Bronchial epithelial cell (primary cell): ENCODE data around the gene C20orf202. TPM values are rescaled to one million over a fixed set of nuclear protein-coding genes. Genes with fewer than 3 reads are reported as not detected.

Experiments
- DNase-seq: peaks from one replicate; pipeline ENCODE4 v3.0.0-alpha.2; 2010; ENCODE audit warnings: low read depth
- FAIRE-seq: peaks from 2 replicates; lab custom pipeline; 2011; peaks lifted over from hg19 to GRCh38; lab: Jason Lieb, UNC
- H3K27me3 ChIP-seq: 2 replicates; pipeline ENCODE4 v1.5.1; 2011; ENCODE audit warnings: low read length; ENCODE audit not compliant: control insufficient read depth, insufficient read depth
- H3K36me3 ChIP-seq: 2 replicates; pipeline ENCODE4 v1.5.1; 2011; ENCODE audit warnings: low read length; ENCODE audit not compliant: control insufficient read depth, insufficient read depth
- H3K4me3 ChIP-seq: 2 replicates; pipeline ENCODE4 v1.5.1; 2011; ENCODE audit warnings: mild to moderate bottlenecking, low read depth, low read length, control low read depth
- CTCF ChIP-seq: IDR thresholded peaks from 2 replicates; pipeline ENCODE4 v1.5.1; 2011; ENCODE audit warnings: mild to moderate bottlenecking, moderate library complexity, low read length, control low read depth, inconsistent platforms; ENCODE audit not compliant: insufficient read depth, severe bottlenecking
- total RNA-seq: library from RNA; depleted of rRNA; stranded (reverse); fragments of >200 nt; gene quantifications from 2 replicates; pipeline ENCODE4 v1.2.1, GENCODE V29; 2014

Gene C20orf202
- total RNA-seq, 1 donor from 2014 or later: not detected

- TF ChIP-seq CTCF: no peak
- H3K27me3 ChIP-seq: peaks cover 18% of the 10 kb centered on the region
- FAIRE-seq (no peak), DNase-seq (no peak)
- H3K4me3 ChIP-seq: no peak overlapping the region
- no peaks in the 10 kb centered on the region for H3K36me3 ChIP-seq
Measured at GRCh38 chr20:1184260-1184637, 19.0 kb upstream of the C20orf202 start.

GRCh38 chr20:1184638-1185315, 18.5 kb upstream of the C20orf202 start, which contains the start of gene TMEM74B:
TMEM74B (minus strand) TSS chr20:1184981; CDS start chr20:1183801, 1,180 bp downstream.
- H3K27me3 ChIP-seq: peaks cover 18% of the 10 kb centered on the region
- TF ChIP-seq CTCF: no peak
- DNase-seq (no peak), FAIRE-seq (no peak)
- H3K36me3 ChIP-seq: no peaks in the 10 kb centered on the region
- peak within 1 kb of the TSS; percentile 35 for H3K4me3 ChIP-seq

GRCh38 chr20:1185316-1185741, 17.9 kb upstream of the C20orf202 start:
- no peak for TF ChIP-seq CTCF
- DNase-seq (no peak), FAIRE-seq (no peak)
- no peaks in the 10 kb centered on the region for H3K36me3 ChIP-seq
- peak overlapping the region; percentile 35 for H3K4me3 ChIP-seq
- peaks cover 18% of the 10 kb centered on the region for H3K27me3 ChIP-seq

- peak; percentile 77 for TF ChIP-seq CTCF
- DNase-seq (peak; percentile 24), FAIRE-seq (no peak)
- peaks cover 18% of the 10 kb centered on the region for H3K27me3 ChIP-seq
- peak overlapping the region; percentile 35 for H3K4me3 ChIP-seq
- H3K36me3 ChIP-seq: no peaks in the 10 kb centered on the region
Measured at GRCh38 chr20:1185790-1186334, 17.4 kb upstream of the C20orf202 start.

- FAIRE-seq: no peak
- H3K36me3 ChIP-seq: no peaks in the 10 kb centered on the region
- no peak overlapping the region for H3K4me3 ChIP-seq
- H3K27me3 ChIP-seq: peaks cover 18% of the 10 kb centered on the region
- TF ChIP-seq CTCF: no peak
- DNase-seq: no peak
Measured at GRCh38 chr20:1186367-1186991, 16.8 kb upstream of the C20orf202 start.
